Ectodermal cell (in vitro differentiated cells): Measurements from ENCODE around the gene SAP30L.

ENCODE experiments used
- H3K27ac ChIP-seq: 2 replicates; pipeline ENCODE4 v1.7.0; 2013; ENCODE audit warnings: mild to moderate bottlenecking, low read depth, low read length; ENCODE audit not compliant: insufficient read depth, poor library complexity, severe bottlenecking
- H3K27me3 ChIP-seq: 2 replicates; pipeline ENCODE4 v1.7.0; 2013; ENCODE audit warnings: mild to moderate bottlenecking, low read length; ENCODE audit not compliant: insufficient read depth, control insufficient read depth, poor library complexity, severe bottlenecking
- H3K36me3 ChIP-seq: one replicate; pipeline ENCODE4 v1.7.0; 2013; ENCODE audit warnings: low read length; ENCODE audit not compliant: control insufficient read depth, insufficient read depth
- H3K4me1 ChIP-seq: one replicate; pipeline ENCODE4 v1.7.0; 2013; ENCODE audit warnings: low read length; ENCODE audit not compliant: control insufficient read depth, insufficient read depth
- H3K4me3 ChIP-seq: 2 replicates; pipeline ENCODE4 v1.7.0; 2013; ENCODE audit warnings: low read depth, low read length, control low read depth; ENCODE audit not compliant: insufficient read depth
- H3K9me3 ChIP-seq: 2 replicates; pipeline ENCODE4 v1.7.0; 2013; ENCODE audit warnings: mild to moderate bottlenecking, low read length, moderate library complexity; ENCODE audit not compliant: control insufficient read depth
- WGBS, 2 experiments: methylation state at CpG; one replicate each; pipeline ENCODE4 v1.1.7; 2013; ENCODE audit warnings: missing lambda C conversion rate in 2 of 2; 5-methylcytosine and 5-hydroxymethylcytosine counted together

Gene SAP30L

GRCh38 chr5:154415114-154415513, 30.7 kb upstream of the SAP30L start:
- H3K9me3 ChIP-seq, result no peaks in the 10 kb centered on the region
- WGBS, 2 experiments, result 79 to 81% methylated on average over 6 of the region's 6 CpGs
- H3K27me3 ChIP-seq, result no peaks in the 10 kb centered on the region
- H3K4me3 ChIP-seq, result no peak overlapping the region
- H3K4me1 ChIP-seq, result no peaks in the 10 kb centered on the region
- H3K27ac ChIP-seq, result no peak overlapping the region
- H3K36me3 ChIP-seq, result peaks cover 3% of the 10 kb centered on the region

GRCh38 chr5:154418344-154418820, 27.4 kb upstream of the SAP30L start:
- no peaks in the 10 kb centered on the region for H3K4me1 ChIP-seq
- H3K27ac ChIP-seq, result no peak overlapping the region
- H3K27me3 ChIP-seq, result no peaks in the 10 kb centered on the region
- peaks cover 3% of the 10 kb centered on the region for H3K36me3 ChIP-seq
- WGBS, 2 experiments, result 87 to 94% methylated on average over 5 of the region's 5 CpGs
- no peak overlapping the region for H3K4me3 ChIP-seq
- peaks cover under 1% of the 10 kb centered on the region for H3K9me3 ChIP-seq

GRCh38 chr5:154419236-154419635, 26.6 kb upstream of the SAP30L start:
- H3K27ac ChIP-seq, result no peak overlapping the region
- H3K9me3 ChIP-seq, result peaks cover 2% of the 10 kb centered on the region
- no peaks in the 10 kb centered on the region for H3K27me3 ChIP-seq
- H3K4me1 ChIP-seq, result no peaks in the 10 kb centered on the region
- WGBS, 2 experiments, result 92 to 93% methylated on average over 7 of the region's 7 CpGs
- H3K36me3 ChIP-seq, result peaks cover 3% of the 10 kb centered on the region
- H3K4me3 ChIP-seq, result no peak overlapping the region

- no peaks in the 10 kb centered on the region for H3K36me3 ChIP-seq
- no peaks in the 10 kb centered on the region for H3K4me1 ChIP-seq
- H3K4me3 ChIP-seq, result no peak overlapping the region
- WGBS, 2 experiments, result 54 to 74% methylated on average over 1 of the region's 1 CpG
- peaks cover 2% of the 10 kb centered on the region for H3K9me3 ChIP-seq
- no peak overlapping the region for H3K27ac ChIP-seq
- H3K27me3 ChIP-seq, result no peaks in the 10 kb centered on the region
These were observed 23.9 kb upstream of the SAP30L start for GRCh38 chr5:154421868-154422267.

GRCh38 chr5:154422298-154422697, 23.5 kb upstream of the SAP30L start:
- 89 to 94% methylated on average over 2 of the region's 2 CpGs for WGBS, 2 experiments

GRCh38 chr5:154428208-154428607, 17.6 kb upstream of the SAP30L start:
- Histone ChIP-seq H3K27me3 (no peaks in the 10 kb centered on the region), H3K4me1 (peaks cover 9% of the 10 kb centered on the region), H3K36me3 (no peaks in the 10 kb centered on the region), H3K9me3 (peaks cover 2% of the 10 kb centered on the region), H3K4me3 (no peak overlapping the region), H3K27ac (no peak overlapping the region)
- 100% methylated on average over 1 of the region's 3 CpGs for WGBS, 2 experiments

More at GRCh38 chr5:154422298-154422697, 23.5 kb upstream of the SAP30L start:
- Histone ChIP-seq H3K27me3 (no peaks in the 10 kb centered on the region), H3K4me3 (no peak overlapping the region), H3K4me1 (no peaks in the 10 kb centered on the region), H3K9me3 (peaks cover 2% of the 10 kb centered on the region), H3K36me3 (no peaks in the 10 kb centered on the region), H3K27ac (no peak overlapping the region)

GRCh38 chr5:154429341-154429740, 16.5 kb upstream of the SAP30L start:
- 93 to 100% methylated on average over 1 of the region's 1 CpG for WGBS, 2 experiments
- H3K4me3 ChIP-seq, result no peak overlapping the region
- H3K9me3 ChIP-seq, result no peaks in the 10 kb centered on the region
- peaks cover 9% of the 10 kb centered on the region for H3K4me1 ChIP-seq
- H3K27ac ChIP-seq, result no peak overlapping the region
- H3K27me3 ChIP-seq, result no peaks in the 10 kb centered on the region
- H3K36me3 ChIP-seq, result no peaks in the 10 kb centered on the region

- peaks cover 9% of the 10 kb centered on the region for H3K4me1 ChIP-seq
- 78 to 80% methylated on average over 4 of the region's 4 CpGs for WGBS, 2 experiments
- H3K27me3 ChIP-seq, result no peaks in the 10 kb centered on the region
- no peak overlapping the region for H3K27ac ChIP-seq
- no peaks in the 10 kb centered on the region for H3K9me3 ChIP-seq
- no peak overlapping the region for H3K4me3 ChIP-seq
- peaks cover 5% of the 10 kb centered on the region for H3K36me3 ChIP-seq
These were observed 15.3 kb upstream of the SAP30L start for GRCh38 chr5:154430466-154430865.

GRCh38 chr5:154430961-154431630, 14.7 kb upstream of the SAP30L start:
- Histone ChIP-seq H3K27me3 (no peaks in the 10 kb centered on the region), H3K27ac (no peak overlapping the region), H3K36me3 (peaks cover 10% of the 10 kb centered on the region), H3K4me1 (peaks cover 9% of the 10 kb centered on the region), H3K4me3 (no peak overlapping the region), H3K9me3 (no peaks in the 10 kb centered on the region)
- 84 to 91% methylated on average over 4 of the region's 4 CpGs for WGBS, 2 experiments

- H3K4me3 ChIP-seq, result no peak overlapping the region
- no peaks in the 10 kb centered on the region for H3K9me3 ChIP-seq
- H3K27ac ChIP-seq, result no peak overlapping the region
- WGBS, 2 experiments, result 93 to 98% methylated on average over 3 of the region's 3 CpGs
- H3K36me3 ChIP-seq, result peaks cover 10% of the 10 kb centered on the region
- H3K4me1 ChIP-seq, result peaks cover 9% of the 10 kb centered on the region
- H3K27me3 ChIP-seq, result no peaks in the 10 kb centered on the region
These were observed 10.6 kb upstream of the SAP30L start for GRCh38 chr5:154435226-154435625.
